Transverse colon (tissue), 3 donors: ENCODE results near the gene DCDC2C.

Experiments
- EP300 ChIP-seq: sonication (generic); formaldehyde crosslinking; IDR thresholded peaks from one replicate; pipeline ENCODE4 v1.6.1; 2017; ENCODE audit warnings: antibody characterized with exemption, low read depth
- POLR2A ChIP-seq: fragments of 450-650 bp; IDR thresholded peaks from one replicate; pipeline ENCODE4 v1.6.1; 2016; ENCODE audit warnings: antibody characterized with exemption, mild to moderate bottlenecking, moderate library complexity
- TF ChIP-seq, protein P1 (sequence below), 5 experiments: fragments of 200-600 bp in 3 of 5; fragments of 450-650 bp in 2 of 5; sonication (generic) in 3 of 5; IDR thresholded peaks; 1 replicate in 2 of 5; 2 replicates in 3 of 5; pipeline ENCODE4 v1.5.1; 2016 to 2017; ENCODE audit warnings: antibody characterized with exemption in 5 of 5, inconsistent platforms in 3 of 5, mild to moderate bottlenecking in 2 of 5, moderate library complexity in 1 of 5

- TF ChIP-seq POLR2A (no peak), EP300 (no peak)
- TF ChIP-seq, protein P1, sequence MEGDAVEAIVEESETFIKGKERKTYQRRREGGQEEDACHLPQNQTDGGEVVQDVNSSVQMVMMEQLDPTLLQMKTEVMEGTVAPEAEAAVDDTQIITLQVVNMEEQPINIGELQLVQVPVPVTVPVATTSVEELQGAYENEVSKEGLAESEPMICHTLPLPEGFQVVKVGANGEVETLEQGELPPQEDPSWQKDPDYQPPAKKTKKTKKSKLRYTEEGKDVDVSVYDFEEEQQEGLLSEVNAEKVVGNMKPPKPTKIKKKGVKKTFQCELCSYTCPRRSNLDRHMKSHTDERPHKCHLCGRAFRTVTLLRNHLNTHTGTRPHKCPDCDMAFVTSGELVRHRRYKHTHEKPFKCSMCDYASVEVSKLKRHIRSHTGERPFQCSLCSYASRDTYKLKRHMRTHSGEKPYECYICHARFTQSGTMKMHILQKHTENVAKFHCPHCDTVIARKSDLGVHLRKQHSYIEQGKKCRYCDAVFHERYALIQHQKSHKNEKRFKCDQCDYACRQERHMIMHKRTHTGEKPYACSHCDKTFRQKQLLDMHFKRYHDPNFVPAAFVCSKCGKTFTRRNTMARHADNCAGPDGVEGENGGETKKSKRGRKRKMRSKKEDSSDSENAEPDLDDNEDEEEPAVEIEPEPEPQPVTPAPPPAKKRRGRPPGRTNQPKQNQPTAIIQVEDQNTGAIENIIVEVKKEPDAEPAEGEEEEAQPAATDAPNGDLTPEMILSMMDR (IDR thresholded peaks at IDR 0.05): no peak
Observed at GRCh38 chr2:3754795-3755194, 51.4 kb downstream of the DCDC2C start.
